Neural cell (in vitro differentiated cells): ENCODE results near the gene NT5C2. TPM values are rescaled to one million over a fixed set of nuclear protein-coding genes. Genes with fewer than 3 reads are reported as not detected.

Source experiments
- H2AFZ ChIP-seq: fragments of 200-600, 300-800 bp; sonication (generic), shearing (Covaris generic); 2 replicates; pipeline ENCODE4 v1.6.0; 2014; ENCODE audit warnings: low read depth, mild to moderate bottlenecking, antibody characterized with exemption, low read length, moderate library complexity
- H3F3A ChIP-seq: fragments of 200-600 bp; shearing (Covaris generic); 2 replicates; pipeline ENCODE4 v1.6.1; 2016; ENCODE audit warnings: mild to moderate bottlenecking, moderate library complexity, mixed read lengths, antibody characterized with exemption, low read length; ENCODE audit not compliant: insufficient read depth, poor library complexity, severe bottlenecking
- H3K27ac ChIP-seq: fragments of 200-600, 300-800 bp; sonication (generic), shearing (Covaris generic); 2 replicates; pipeline ENCODE4 v1.5.1; 2014; ENCODE audit warnings: mild to moderate bottlenecking, low read length, moderate library complexity
- H3K27me3 ChIP-seq: fragments of 300-800, 200-600 bp; sonication (generic), shearing (Covaris generic); 2 replicates; pipeline ENCODE4 v1.6.0; 2014; ENCODE audit warnings: mild to moderate bottlenecking, low read depth, low read length, moderate library complexity; ENCODE audit not compliant: insufficient read depth
- H3K36me3 ChIP-seq: fragments of 300-800, 200-600 bp; sonication (generic), shearing (Covaris generic); 2 replicates; pipeline ENCODE4 v1.5.1; 2014; ENCODE audit warnings: mild to moderate bottlenecking, antibody characterized with exemption, low read length, moderate library complexity; ENCODE audit not compliant: insufficient read depth
- H3K4me2 ChIP-seq: fragments of 300-800, 200-600 bp; sonication (generic), shearing (Covaris generic); 2 replicates; pipeline ENCODE4 v1.6.0; 2014; ENCODE audit warnings: mild to moderate bottlenecking, low read length
- H3K4me3 ChIP-seq: fragments of 300-800, 200-600 bp; sonication (generic), shearing (Covaris generic); 2 replicates; pipeline ENCODE4 v1.5.1; 2014; ENCODE audit warnings: mild to moderate bottlenecking, low read length, moderate library complexity
- H3K79me2 ChIP-seq: fragments of 200-600 bp; shearing (Covaris generic); replicated peaks from 2 replicates; pipeline ENCODE4 v1.6.0; 2014; ENCODE audit warnings: mild to moderate bottlenecking, low read length, moderate library complexity; ENCODE audit not compliant: insufficient read depth
- H3K9ac ChIP-seq: fragments of 300-800, 200-600 bp; sonication (generic), shearing (Covaris generic); 2 replicates; pipeline ENCODE4 v1.6.1; 2016; ENCODE audit warnings: mild to moderate bottlenecking, low read length, mixed read lengths
- H3K9me2 ChIP-seq: fragments of 200-600 bp; shearing (Covaris generic); 2 replicates; pipeline ENCODE4 v1.6.1; 2016; ENCODE audit warnings: mild to moderate bottlenecking, low read length, mixed read lengths; ENCODE audit not compliant: insufficient read depth
- H3K9me3 ChIP-seq: fragments of 200-600, 300-800 bp; sonication (generic), shearing (Covaris generic); 2 replicates; pipeline ENCODE4 v1.6.1; 2016; ENCODE audit warnings: mild to moderate bottlenecking, mixed run types, low read length, moderate library complexity, mixed read lengths
- H4K20me1 ChIP-seq: fragments of 200-600 bp; shearing (Covaris generic); 2 replicates; pipeline ENCODE4 v1.6.1; 2016; ENCODE audit warnings: mild to moderate bottlenecking, mixed run types; ENCODE audit not compliant: insufficient read depth
- CTCF ChIP-seq: fragments of 450-650 bp; IDR thresholded peaks from 2 replicates; pipeline ENCODE4 v1.5.1; 2014; ENCODE audit warnings: antibody characterized with exemption, mild to moderate bottlenecking, moderate library complexity; ENCODE audit not compliant: poor library complexity, severe bottlenecking
- EP300 ChIP-seq: fragments of 450-650 bp; conservative IDR thresholded peaks from 2 replicates; pipeline ENCODE4 v1.6.1; 2014; ENCODE audit warnings: antibody characterized with exemption, mild to moderate bottlenecking, moderate library complexity; ENCODE audit not compliant: poor library complexity, severe bottlenecking
- EZH2 ChIP-seq: fragments of 200-600, 300-800 bp; shearing (Covaris generic), sonication (generic); IDR thresholded peaks from 2 replicates; pipeline ENCODE4 v1.6.1; 2014; ENCODE audit warnings: antibody characterized with exemption, low read length, borderline replicate concordance, mild to moderate bottlenecking; ENCODE audit not compliant: insufficient read depth, poor library complexity, severe bottlenecking
- MXI1 ChIP-seq: fragments of 450-650 bp; conservative IDR thresholded peaks from 2 replicates; pipeline ENCODE4 v1.6.1; 2014; ENCODE audit warnings: antibody characterized with exemption, mild to moderate bottlenecking; ENCODE audit not compliant: poor library complexity, severe bottlenecking
- POLR2AphosphoS5 ChIP-seq: IDR thresholded peaks from 2 replicates; pipeline ENCODE4 v1.6.1; 2012
- RAD21 ChIP-seq: fragments of 450-650 bp; conservative IDR thresholded peaks from 2 replicates; pipeline ENCODE4 v1.6.1; 2014; ENCODE audit warnings: antibody characterized with exemption, mild to moderate bottlenecking, moderate library complexity
- SMC3 ChIP-seq: fragments of 450-650 bp; conservative IDR thresholded peaks from 2 replicates; pipeline ENCODE4 v1.6.1; 2014; ENCODE audit warnings: antibody characterized with exemption, mild to moderate bottlenecking, moderate library complexity; ENCODE audit not compliant: poor library complexity
- TAF1 ChIP-seq: IDR thresholded peaks from 2 replicates; pipeline ENCODE4 v1.6.1; 2012; ENCODE audit warnings: low read depth
- polyA plus RNA-seq: library from polyadenylated mRNA; depleted of rRNA; stranded (reverse); fragments of >200 nt; gene quantifications from 2 replicates; pipeline ENCODE4 v1.2.3, GENCODE V29; 2014
- TF ChIP-seq, protein P1 (sequence below): IDR thresholded peaks from 2 replicates; pipeline ENCODE4 v1.6.1; 2012; ENCODE audit warnings: borderline replicate concordance

Gene NT5C2
- polyA plus RNA-seq, 1 donor from 2014 or later: 190 TPM

- Histone ChIP-seq H3K9ac (no peak overlapping the region), H3K36me3 (no peaks in the 10 kb centered on the region), H3K27me3 (no peaks in the 10 kb centered on the region), H3K27ac (no peak overlapping the region), H3K9me3 (no peaks in the 10 kb centered on the region), H3F3A (no peaks in the 10 kb centered on the region), H2AFZ (no peak overlapping the region), H3K9me2 (no peaks in the 10 kb centered on the region), H3K4me3 (no peak overlapping the region), H4K20me1 (no peaks in the 10 kb centered on the region), H3K4me2 (no peak overlapping the region), H3K79me2 (no peaks in the 10 kb centered on the region)
- TF ChIP-seq EZH2 (no peak), RAD21 (no peak), TAF1 (no peak), POLR2AphosphoS5 (no peak), EP300 (no peak), MXI1 (no peak), CTCF (no peak), SMC3 (no peak)
- TF ChIP-seq, protein P1, sequence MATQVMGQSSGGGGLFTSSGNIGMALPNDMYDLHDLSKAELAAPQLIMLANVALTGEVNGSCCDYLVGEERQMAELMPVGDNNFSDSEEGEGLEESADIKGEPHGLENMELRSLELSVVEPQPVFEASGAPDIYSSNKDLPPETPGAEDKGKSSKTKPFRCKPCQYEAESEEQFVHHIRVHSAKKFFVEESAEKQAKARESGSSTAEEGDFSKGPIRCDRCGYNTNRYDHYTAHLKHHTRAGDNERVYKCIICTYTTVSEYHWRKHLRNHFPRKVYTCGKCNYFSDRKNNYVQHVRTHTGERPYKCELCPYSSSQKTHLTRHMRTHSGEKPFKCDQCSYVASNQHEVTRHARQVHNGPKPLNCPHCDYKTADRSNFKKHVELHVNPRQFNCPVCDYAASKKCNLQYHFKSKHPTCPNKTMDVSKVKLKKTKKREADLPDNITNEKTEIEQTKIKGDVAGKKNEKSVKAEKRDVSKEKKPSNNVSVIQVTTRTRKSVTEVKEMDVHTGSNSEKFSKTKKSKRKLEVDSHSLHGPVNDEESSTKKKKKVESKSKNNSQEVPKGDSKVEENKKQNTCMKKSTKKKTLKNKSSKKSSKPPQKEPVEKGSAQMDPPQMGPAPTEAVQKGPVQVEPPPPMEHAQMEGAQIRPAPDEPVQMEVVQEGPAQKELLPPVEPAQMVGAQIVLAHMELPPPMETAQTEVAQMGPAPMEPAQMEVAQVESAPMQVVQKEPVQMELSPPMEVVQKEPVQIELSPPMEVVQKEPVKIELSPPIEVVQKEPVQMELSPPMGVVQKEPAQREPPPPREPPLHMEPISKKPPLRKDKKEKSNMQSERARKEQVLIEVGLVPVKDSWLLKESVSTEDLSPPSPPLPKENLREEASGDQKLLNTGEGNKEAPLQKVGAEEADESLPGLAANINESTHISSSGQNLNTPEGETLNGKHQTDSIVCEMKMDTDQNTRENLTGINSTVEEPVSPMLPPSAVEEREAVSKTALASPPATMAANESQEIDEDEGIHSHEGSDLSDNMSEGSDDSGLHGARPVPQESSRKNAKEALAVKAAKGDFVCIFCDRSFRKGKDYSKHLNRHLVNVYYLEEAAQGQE: no peak
Measured at GRCh38 chr10:103095005-103095404, 98.1 kb downstream of the NT5C2 start.

DNA sequence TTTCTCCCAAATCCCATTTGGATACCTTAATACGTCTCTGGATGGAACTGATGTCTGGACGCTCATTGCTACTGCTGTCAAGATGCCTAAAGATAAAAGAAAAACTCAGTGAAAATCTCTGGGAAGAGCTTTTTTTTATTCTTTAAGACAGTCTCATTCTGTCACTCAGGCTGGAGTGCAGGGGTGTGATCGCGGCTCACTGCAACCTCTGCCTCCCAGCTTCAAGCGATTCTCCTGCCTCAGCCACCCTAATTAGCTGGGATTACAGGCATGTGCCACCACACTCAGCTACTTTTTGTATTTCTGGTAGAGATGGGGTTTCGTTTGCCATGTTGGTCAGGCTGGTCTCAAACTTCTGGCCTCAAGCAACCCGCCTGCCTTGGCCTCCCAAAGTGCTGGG lies 102.2 kb downstream of the NT5C2 start:
- Histone ChIP-seq H3K9ac (no peak overlapping the region), H3K9me2 (no peaks in the 10 kb centered on the region), H4K20me1 (no peaks in the 10 kb centered on the region), H3K36me3 (peaks cover 9% of the 10 kb centered on the region), H3K4me3 (no peak overlapping the region), H3K27ac (no peak overlapping the region), H3K27me3 (no peaks in the 10 kb centered on the region), H3F3A (no peaks in the 10 kb centered on the region), H3K4me2 (no peak overlapping the region), H3K79me2 (no peaks in the 10 kb centered on the region), H3K9me3 (no peaks in the 10 kb centered on the region), H2AFZ (no peak overlapping the region)
- TF ChIP-seq POLR2AphosphoS5 (no peak), EP300 (no peak), RAD21 (no peak), CTCF (no peak), TAF1 (no peak), MXI1 (no peak), SMC3 (no peak), EZH2 (no peak)
- TF ChIP-seq, protein P1: no peak
